GM19438 (cell line): ENCODE measurements around the gene LCN10.
A peak's percentile ranks its signal among the peaks of the same experiment; 100 is the strongest.
"Not testable (repeated sequence)": the region's sequence is repeated elsewhere in the genome, so short reads cannot be mapped to it uniquely, and the experiment has no call there.

ENCODE experiments used
- ATAC-seq: cut with Tn5 transposase; IDR thresholded peaks from one replicate; pipeline ENCODE4 v1.9.1; 2021; ENCODE audit warnings: low read depth; ENCODE audit not compliant: unreplicated experiment

Gene LCN10

DNA sequence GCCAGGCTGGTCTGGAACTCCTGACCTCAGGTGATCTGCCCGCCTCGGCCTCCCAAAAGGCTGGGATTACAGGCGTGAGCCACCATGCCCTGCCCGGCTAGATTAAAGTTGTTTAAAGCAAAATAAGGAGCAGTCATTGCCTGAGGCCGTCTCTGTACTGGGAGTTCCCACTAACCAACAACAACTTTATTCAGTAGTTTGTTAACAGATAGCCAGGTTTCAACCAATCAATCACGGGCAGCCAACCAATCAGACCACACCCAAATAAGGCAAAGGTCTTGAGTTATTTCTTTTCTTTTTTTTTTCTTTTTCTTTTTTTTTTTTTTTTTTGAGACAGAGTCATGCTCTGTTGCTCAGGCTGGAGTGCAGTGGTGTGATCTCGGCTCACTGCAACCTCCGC lies 38.0 kb downstream of the LCN10 start:
- ATAC-seq, result not testable (repeated sequence)

DNA sequence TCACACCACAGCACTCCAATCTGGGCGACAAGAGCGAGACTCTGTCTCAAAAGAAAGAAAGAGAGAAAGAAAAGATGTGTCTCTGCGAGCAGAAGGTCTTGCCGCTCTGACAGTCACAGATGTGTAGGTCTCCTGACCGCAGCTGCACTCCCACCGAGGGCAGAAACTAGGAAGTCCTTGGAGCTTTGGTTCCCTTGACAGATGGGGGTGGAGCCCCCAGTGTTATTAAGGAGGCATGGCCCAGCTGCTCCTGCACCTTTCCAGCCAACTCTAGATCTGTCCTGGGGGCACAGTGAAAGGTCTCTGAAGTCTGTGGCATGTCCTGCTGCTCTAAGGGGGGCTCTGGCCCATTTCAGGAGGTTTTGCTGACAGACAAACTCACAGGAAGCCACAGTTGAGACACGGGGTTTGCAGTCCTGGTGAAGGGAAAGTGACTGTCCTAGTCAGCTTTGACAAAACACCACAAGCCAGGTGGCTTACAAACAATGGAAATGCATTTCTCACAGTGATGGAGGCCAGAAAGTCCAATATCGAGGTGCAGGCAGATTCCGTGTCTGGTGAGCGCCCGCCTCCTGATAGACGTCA lies 39.4 kb downstream of the LCN10 start:
- ATAC-seq, result no peak

DNA sequence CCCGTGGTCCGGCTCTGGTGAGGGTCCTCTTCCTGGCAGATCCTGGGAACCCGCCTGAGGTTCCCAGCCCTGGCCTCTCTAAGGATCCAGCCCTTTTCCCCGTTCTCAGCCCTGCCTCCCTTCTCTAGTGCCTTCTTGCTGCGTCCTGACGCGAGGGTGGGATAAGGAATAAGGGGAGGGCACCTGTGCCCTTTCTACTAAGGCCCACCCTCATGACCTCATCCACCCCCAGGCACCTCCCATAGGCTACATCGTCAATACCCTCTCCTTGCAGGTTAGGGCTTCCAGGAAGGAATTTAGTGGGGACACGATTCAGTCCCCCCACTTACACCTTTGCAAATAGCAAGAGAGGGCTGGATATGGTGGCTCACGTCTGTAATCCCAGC lies 41.1 kb downstream of the LCN10 start:
- no peak for ATAC-seq

DNA sequence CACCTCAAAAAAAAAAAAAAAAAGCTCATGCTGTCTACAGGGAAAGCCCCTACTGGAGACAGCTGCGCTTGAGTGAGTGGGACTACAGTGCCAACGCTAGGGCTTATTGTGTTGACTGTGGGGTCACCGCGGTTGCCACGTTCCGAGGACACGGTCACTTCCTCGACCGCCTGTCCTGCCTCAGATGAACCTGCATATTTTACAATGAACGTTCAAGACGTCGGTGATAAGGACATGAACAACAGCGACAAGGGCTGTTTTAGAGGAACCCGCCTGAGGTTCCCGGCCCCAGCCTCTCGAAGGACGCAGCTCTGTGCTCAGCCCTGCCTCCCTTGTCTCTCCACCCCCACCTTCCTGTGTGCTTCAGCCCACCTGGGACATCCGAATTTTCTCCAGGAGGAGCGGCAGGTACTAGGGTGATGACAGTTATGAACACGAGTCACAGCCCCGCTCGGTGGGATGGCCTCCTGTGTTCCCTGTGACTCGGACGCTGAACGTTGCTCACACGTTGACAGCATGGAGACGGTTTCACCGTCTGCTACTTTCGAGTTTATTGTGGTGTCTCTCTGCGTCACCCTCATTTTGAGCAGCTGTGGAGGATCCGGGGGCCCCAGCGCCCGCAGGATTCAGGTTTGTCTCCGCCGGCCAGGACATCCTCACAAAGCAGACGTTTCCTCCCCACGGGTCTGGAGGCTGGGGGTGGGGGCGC lies 41.6 kb downstream of the LCN10 start:
- ATAC-seq, result peak; percentile 76

DNA sequence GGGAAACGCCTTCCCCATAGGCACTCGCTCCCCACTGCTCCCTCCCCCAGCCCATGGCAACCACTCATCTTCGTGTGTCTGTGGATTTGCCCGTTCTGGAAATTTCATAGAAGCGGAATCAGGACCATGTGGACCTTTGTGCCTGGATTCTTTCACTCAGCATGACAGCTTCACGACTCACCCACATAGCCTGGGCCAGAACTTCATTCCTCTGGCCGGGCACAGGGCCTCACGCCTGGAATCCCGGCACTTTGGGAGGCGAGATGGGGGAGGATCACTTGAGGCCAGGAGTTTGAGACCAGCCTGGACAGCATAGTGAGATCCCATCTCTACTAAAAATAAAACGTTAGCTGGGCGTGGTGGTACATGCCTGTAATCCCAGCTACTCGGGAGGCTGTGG lies 42.4 kb downstream of the LCN10 start:
- no peak for ATAC-seq

DNA sequence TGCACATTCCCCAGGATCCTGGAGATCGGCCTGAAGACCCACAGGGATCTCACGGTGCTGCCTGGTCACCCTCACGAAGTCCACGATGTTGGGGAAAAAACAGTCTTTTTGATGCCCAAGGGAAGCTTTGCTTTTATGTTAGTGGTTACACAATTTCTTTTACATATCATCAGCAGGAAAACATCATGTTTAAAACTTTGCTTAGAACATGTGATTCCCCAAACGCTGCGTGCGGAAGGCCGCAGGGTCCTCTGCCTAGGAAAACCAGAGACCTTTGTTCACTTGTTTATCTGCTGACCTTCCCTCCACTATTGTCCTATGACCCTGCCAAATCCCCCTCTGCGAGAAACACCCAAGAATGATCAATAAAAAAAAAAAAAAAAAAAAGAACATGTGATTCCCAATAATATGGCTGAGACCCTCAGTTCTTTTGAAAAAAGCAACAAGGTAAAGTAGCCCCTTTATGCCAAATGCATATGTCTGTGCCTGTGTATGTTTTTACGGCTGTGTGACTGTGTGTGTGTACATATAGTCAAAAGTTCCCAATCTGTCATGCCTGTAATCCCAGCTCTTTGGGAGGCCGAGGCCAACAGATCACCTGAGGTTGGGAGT lies 44.0 kb downstream of the LCN10 start:
- ATAC-seq, result no peak

DNA sequence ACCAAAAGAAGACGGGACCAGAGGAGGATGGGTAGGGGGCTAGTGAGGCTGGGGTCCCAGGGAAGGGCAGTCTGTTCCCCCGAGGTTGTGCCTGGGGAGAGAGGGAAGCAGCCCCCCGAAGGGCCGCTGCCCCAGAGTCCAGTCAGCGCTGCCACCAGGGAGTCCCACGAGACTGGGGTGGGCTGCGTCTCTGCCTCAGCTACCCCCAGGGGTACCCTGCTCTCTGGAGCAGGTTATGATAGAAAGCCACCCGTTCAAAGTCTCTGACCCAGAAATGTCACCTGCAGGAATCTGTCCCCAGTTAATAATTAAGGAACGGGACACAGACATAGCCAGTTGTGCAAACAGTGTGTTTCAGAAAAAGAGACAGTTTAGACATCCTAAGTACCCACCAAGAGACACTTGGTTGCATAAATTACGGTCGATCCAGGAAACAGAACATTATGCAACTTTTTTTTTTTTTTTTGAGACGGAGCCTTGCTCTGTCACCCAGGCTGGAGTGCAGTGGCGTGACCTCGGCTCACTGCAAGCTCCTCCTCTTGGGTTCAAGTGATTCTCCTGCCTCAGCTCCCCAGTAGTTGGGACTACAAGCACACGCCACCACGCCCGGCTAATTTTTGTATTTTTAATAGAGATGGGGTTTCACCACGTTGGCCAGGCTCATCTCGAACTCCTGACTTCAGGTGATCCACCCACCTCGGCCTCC lies 44.8 kb downstream of the LCN10 start:
- no peak for ATAC-seq

DNA sequence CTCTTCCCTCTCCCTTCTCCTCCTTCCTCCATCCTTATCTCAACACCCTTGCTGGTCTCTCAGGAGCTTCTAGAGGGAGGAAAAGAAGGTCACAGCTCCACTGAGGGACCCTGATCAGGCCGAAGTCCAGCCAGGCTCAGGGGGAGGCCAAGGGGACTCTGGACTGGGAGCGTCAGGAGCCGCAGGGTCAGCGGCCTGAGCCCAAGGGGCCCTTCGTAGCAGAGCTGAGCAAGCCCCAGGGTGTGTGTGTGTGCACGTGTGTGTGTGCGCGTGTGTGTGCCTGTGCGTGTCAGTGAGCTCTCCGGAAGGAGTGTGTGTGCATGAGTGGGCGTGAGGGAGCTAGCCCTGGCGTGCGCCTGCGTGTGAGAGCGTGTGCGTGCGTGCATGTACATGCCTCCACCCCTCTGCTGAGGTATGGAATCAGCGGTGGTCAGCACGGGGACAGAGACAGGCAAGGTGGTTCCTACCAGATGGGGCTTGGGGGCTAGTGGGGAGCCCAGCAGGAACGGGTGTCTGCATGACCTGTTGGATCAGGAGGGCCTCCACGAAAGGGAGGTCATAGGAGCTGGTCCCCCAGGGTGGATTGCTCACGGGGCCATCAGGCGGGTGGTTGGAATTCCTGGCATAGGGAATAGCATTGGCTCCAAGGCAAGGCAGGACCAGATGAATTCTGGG lies 45.5 kb downstream of the LCN10 start:
- no peak for ATAC-seq

DNA sequence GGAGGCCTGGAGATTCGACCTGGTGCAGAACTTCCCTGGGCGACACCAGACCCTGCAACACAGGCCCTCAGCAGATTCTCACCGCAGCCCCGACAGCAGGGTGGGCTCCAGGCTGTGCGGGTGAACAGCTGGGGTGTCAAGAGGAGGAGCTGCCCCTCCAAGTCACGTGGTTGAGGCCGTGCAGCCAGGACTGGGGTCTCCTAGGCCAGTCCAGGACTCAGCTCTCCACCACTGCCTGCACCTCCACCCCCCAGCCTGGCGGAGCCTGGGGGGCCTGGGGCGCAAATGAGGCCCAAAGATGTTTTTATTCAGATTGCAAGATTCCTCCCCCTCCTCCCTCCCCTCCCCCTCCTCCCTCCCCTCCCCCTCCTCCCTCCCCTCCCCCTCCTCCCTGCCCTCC lies 46.2 kb downstream of the LCN10 start:
- no peak for ATAC-seq

DNA sequence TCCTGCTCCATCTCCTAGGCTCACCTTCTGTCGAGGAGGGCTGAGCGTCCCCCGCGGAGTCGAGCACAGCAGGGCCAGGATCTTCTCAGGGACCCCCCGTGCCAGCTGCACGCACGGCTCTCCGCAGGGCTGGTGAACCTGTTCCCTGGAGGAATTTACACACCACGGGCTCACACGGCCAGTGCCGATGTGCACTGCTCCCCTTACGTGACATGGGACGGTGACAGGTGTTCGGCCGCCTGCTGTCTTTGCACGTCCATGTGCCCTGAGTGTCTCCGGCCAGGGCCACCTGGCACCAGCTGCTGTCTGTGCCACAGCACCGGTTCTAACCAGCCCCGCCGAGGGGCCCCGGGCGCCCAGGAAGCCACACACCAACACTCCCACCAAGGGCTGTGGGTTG lies 46.8 kb downstream of the LCN10 start:
- ATAC-seq, result no peak

DNA sequence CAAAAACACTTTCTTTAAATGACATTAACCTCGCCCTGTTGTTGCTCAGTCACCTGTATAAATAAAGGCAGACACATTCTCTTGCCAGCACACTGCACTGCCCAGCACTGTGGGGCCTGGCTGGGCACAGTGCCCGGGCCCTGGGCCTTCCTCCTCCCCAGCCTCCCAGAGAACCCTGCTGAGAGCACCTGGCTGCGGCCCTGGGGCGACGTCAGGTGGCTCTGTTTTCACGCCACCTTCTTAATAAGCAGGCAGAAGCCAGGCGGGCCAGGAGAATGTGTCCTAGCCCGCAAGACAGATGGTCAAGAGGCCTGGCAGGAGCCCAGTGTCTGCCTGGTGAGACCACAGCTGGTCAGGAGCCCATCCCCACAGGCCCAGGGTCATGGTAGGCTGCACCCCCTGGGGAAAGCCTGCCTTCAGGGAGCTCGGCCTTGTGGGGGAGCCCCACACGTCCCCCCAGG lies 47.3 kb downstream of the LCN10 start:
- ATAC-seq, result no peak

DNA sequence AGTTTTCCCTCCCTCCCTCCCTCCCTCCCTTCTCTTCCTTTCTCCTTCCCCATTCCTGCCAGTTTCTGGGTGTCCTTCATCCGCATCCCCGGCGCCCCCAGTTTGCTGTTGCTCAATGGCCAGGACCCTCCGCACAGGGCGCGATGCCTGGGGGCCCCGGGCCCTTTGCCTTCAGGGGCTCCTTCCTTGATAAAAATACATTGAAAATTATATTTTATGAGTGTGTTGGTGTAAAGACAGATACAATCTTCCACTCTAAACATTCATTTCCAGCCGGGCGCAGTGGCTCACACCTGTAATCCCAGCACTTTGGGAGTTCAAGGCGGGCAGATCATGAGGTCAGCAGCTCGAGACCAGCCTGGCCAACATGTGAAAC lies 47.9 kb downstream of the LCN10 start:
- ATAC-seq, result no peak

DNA sequence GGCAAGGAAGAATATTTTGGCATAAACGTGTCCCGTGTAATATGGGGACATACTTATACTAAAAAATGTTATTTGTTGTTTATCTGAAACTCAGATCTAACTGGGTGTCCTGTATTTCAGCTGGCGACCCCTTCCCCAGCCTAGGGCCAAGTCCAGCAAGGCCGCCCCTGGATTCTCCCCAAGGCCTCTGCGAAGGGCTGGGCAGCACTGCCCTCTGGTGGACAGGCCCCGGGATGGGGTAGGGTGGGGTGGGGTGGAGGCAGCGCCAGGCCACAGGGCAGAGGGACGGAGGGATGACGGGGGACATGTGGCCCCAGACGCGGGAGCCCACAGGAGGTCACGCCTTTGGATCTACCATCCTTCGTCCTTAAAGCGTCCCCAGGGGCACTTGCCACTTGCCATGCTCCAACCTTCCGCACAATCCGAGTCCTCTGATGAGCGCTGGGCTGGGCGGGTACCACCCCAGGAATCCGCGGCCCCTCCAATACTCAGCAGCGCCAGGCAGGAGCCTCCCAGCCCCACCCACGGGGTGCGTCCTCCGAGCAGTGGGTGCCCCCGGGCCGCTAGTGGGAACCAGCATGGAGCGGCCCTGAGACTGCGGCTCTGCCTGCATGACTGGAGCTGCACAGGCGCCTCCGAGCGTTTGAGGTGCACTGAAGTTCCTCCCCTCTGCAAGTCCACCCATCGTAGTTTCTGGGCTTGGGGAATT lies 48.4 kb downstream of the LCN10 start:
- ATAC-seq, result no peak

DNA sequence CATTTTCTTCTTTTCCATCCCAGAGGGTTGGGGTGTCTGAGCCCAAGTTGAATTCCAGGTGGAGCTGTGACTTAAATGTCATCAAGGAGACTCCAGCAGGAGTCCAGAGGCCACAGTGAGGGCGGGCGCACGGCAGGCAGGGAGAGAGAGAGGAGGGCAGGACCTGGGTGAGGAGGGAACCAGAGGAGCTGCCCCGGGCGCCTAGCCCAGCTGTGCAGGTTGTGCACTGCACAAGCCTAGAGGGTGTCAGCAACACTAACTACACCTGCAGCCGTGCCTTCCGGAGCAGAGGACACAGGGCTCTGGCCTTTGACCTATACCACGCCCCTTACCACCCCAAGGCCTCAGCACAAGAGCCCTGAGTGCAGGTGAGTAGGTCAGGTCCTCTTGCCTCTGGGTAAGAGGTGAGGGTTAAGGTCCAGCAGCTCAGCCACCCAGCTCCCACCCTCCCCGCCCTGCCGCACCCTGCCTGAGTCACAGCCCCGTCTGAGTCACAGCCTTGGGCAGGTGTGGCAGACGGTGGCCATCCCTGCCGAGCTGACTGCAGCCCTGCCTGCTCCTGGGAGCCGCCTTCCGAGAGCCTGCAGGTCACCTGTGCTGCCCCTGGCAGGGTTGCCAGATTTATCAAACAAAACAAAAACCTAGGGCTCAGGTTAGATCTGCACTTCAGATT lies 49.1 kb downstream of the LCN10 start:
- no peak for ATAC-seq

DNA sequence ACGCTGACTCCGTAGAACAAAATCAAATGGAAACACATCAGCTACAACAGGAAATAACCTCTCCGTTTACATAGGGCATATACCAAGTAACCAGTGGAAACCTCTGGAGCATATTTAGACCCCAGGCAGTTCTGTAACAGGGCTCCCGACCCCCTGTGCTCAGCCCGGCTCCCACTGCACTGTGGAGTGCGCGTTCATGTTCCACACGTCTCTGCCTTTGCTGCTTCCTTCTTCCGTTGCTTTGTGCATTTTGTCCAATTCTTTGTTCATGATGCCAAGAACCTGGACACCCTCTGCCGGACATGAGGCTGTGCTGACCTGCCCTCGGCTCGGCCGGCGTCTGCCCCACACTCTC lies 49.6 kb downstream of the LCN10 start:
- no peak for ATAC-seq

DNA sequence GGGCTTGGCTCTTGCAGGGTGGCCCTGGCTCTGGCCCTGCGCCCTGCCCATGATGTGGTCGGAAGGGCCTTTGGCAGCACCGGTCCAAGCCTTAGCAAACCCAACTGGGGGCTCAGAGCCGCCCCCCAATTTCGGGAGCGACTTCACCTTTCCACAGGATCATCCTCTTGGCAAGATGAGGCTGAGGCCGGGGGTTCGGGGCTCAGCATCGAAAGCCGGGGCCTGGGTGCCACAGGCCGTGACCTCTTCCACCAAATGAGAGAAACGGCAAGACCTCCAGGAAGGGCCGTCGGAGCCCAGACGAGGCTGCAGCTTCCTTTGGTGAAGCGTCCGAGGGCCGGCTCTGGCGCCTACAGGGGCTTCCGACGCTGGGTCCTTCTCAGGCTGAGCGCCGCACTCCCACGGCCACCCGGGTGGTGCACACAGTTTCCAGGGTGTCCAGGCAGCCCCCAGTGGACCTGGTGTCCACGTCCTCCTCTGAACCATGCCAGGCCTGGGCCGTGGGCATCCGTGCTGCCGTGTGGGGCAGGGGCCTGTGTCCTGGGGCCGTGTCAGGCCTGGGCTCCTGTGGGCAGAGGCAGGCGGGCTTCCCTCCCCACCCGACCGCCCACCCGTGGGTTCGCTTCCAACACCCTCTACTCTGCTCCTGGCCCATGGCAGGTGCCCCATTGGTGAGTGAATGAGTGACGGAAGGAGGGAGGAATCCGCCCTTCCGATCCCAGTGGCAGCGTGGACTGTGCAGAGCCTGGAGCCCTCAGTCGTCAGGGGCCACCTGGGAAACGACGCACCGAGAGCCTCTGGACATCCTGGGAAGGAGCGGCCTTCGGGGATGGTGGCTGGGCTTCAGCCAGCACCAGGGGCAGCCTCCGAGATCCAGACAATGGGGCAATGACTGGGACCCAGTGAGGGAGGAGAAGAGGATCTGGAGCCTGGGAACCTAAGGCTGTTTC lies 50.3 kb downstream of the LCN10 start:
- no peak for ATAC-seq

DNA sequence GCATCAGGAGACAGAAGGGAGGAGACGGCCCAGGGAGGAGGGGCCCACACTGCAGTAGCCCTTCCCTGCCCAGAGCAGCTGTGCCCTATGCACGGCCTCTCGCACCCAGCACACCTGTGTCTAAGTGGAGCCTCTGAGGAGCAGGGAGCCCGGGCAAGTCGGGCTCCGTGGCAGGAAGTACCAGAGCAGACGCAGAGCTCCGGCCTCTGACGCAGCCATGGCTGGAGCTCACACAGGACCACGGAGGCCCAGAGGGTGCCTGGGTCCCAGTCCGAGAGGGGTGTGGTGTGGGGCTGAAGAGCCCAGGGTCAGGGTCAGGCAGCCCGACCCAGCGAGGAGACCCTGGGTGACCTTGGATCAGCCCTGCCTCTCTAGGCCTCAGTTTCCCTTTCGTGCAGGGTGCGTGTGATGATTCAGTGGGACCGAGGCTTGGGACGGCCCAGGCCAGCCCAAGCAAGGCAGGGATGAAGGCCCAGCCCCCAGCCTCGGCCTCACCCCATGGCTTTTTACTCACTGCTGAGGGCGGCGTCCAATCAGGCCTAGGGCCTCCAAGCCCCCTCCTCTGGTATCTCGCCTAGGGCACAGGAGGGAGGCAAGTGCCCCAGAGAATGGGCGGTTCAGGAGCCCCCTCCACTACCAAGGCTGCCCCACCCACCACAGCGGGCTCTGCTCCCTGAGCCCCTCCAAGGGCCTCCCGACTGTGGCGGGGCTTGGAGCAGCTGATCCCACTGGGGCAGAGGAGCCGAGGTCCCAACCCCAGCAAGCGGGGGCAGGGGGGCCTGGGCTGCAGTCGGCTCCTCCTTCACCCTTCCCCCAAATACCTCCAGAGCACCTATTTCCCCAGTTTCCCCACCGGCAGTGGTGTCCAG lies 51.2 kb downstream of the LCN10 start:
- ATAC-seq, result no peak

DNA sequence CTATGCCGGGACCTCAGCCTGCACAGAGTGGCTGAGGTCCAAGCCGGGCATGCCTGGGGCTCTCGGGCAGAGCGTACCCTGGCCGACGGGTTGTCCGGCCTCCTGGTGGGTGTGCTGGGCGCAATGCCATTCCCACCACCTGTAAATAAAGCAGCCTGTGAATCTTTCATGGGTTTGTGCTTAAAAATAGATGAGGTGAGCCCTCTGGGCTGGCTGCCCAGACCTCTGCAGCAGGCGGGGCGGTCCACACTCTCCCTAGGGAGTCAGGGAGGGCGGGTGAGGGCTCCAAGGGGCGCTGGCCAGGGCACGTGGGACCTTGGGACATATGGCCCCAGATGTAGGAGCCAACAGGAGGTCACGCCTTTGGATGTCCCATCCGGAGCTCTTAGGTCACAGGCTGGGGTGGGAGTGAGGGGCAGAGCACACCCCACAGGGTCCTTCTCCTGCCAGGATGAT lies 51.9 kb downstream of the LCN10 start:
- ATAC-seq, result no peak
